Measurements from ENCODE around the gene OR52N5. TPM values are rescaled to one million over a fixed set of nuclear protein-coding genes. Genes with fewer than 3 reads are reported as not detected.

OR52N5 gene
- total and polyA plus RNA-seq, 2 of the 13 experiments (the other 11 are each of a cell fraction or from before 2014, with no cell fraction given), result not detected

GRCh38 chr11:5803982-5804381, 20.8 kb upstream of the OR52N5 start (continued):
- TF ChIP-seq ZNF691 (CRISPR knock-in tag; IDR thresholded peaks at IDR 0.05; ENCODE audit: borderline replicate concordance, low read depth) (no peak), GLI4 (CRISPR knock-in tag; IDR thresholded peaks at IDR 0.05; ENCODE audit: borderline replicate concordance) (no peak)

GRCh38 chr11:5796541-5796940, 13.4 kb upstream of the OR52N5 start:
- no peaks in the 10 kb centered on the region for H3K9me3 ChIP-seq (ENCODE audit: low read length)
- BruUV-seq (replicated peaks), result no TSS peak
- 14% methylated on average over 6 of the region's 6 CpGs for WGBS (ENCODE audit: low lambda C conversion rate)
- no peaks in the 10 kb centered on the region for H3K4me1 ChIP-seq (ENCODE audit: insufficient read depth, low read length)
- no peak overlapping the region for H3K4me2 ChIP-seq (ENCODE audit: low read depth, low read length)
- H3K27me3 ChIP-seq (ENCODE audit: control insufficient read depth in 1 of 2, insufficient read depth in 2 of 2, low read length in 2 of 2), result no peaks in the 10 kb centered on the region
- H4K20me1 ChIP-seq (ENCODE audit: insufficient read depth, low read length), result no peaks in the 10 kb centered on the region
- DNase-seq (ENCODE audit: low spot score) (no peak), FAIRE-seq (no peak), ATAC-seq (no peak)
- no peak overlapping the region for H3K27ac ChIP-seq (ENCODE audit: extremely low read length, insufficient read depth, low read length)
- POLR2A ChIA-PET, result no interaction called here
- H3K79me2 ChIP-seq (ENCODE audit: insufficient read depth, low read length), result no peaks in the 10 kb centered on the region
- H3K36me3 ChIP-seq (replicated peaks in 1 of 2; ENCODE audit: control insufficient read depth in 1 of 2, insufficient read depth in 2 of 2, low read length in 2 of 2), result no peaks in the 10 kb centered on the region
- intact Hi-C loops (cut with micrococcal nuclease; ENCODE audit: unreplicated experiment), result no loop called here
- H2AFZ ChIP-seq (ENCODE audit: low read length), result no peak overlapping the region
- TF ChIP-seq ETV6 (CRISPR knock-in tag; conservative IDR thresholded peaks at IDR 0.05), result no peak
- TF ChIP-seq ZBTB44 (CRISPR knock-in tag; IDR thresholded peaks at IDR 0.05), result no peak
- no peak for TF ChIP-seq SIX4 (CRISPR knock-in tag; IDR thresholded peaks at IDR 0.05)
- no peak for TF ChIP-seq HNRNPL (IDR thresholded peaks at IDR 0.05; ENCODE audit: low read depth, low read length)
- TF ChIP-seq ZNF691 (CRISPR knock-in tag; IDR thresholded peaks at IDR 0.05; ENCODE audit: borderline replicate concordance, low read depth), result no peak
- no peak for TF ChIP-seq KAT2B (IDR thresholded peaks at IDR 0.05; ENCODE audit: borderline replicate concordance, low read depth, low read length)
- TF ChIP-seq SRY (CRISPR knock-in tag; IDR thresholded peaks at IDR 0.05), result no peak
- no peak for TF ChIP-seq ELF1 (CRISPR knock-in tag; IDR thresholded peaks at IDR 0.05)
- no peak for TF ChIP-seq ZNF138 (CRISPR knock-in tag; IDR thresholded peaks at IDR 0.05; ENCODE audit: low read depth)
- TF ChIP-seq POLR2G (IDR thresholded peaks at IDR 0.05; ENCODE audit: low read depth, low read length), result no peak
- no peak for TF ChIP-seq MED1 (CRISPR knock-in tag; IDR thresholded peaks at IDR 0.05)
- TF ChIP-seq TCF7 (IDR thresholded peaks at IDR 0.05; ENCODE audit: low read depth), result no peak
- in situ Hi-C loops (cut with HindIII; ENCODE audit: extremely low pct_ligation_motif_present, low pct_unique_long_range_greater_than_20kb), result no loop called here
- no peak overlapping the region for H3K4me3 ChIP-seq (replicated peaks in 1 of 3; ENCODE audit: insufficient read depth in 1 of 3, low read depth in 2 of 3, low read length in 3 of 3)
- H3K9ac ChIP-seq (ENCODE audit: insufficient read depth, low read depth, low read length), result no peak overlapping the region
- CTCF ChIA-PET (ENCODE audit: low intra/inter-chr PET ratio, low total read pairs), result no interaction called here
